GM10248 (cell line): ENCODE measurements around the gene UCN3.

Source experiments
- CTCF ChIA-PET: fragments of 300-600 bp; sonication (Branson Sonifier 250); formaldehyde crosslinking; extraction: SDS; loops from one replicate; lab custom pipeline; 2021; ENCODE audit warnings: antibody characterized with exemption; lab: Yijun Ruan, JAX
- POLR2A ChIA-PET: fragments of 350-650 bp; sonication (Branson Sonifier 250); formaldehyde crosslinking; extraction: SDS; loops from one replicate; lab custom pipeline; 2020; ENCODE audit warnings: antibody characterized with exemption; lab: Yijun Ruan, JAX
- DNase-seq: peaks from one replicate; pipeline ENCODE4 v3.0.0; 2012; ENCODE audit errors: extremely low spot score
- CTCF ChIP-seq: IDR thresholded peaks from 2 replicates; pipeline ENCODE4 v1.5.1; 2012; ENCODE audit warnings: mild to moderate bottlenecking, low read depth; ENCODE audit errors: extremely low read depth, missing control alignments, control extremely low read depth

UCN3 gene

DNA sequence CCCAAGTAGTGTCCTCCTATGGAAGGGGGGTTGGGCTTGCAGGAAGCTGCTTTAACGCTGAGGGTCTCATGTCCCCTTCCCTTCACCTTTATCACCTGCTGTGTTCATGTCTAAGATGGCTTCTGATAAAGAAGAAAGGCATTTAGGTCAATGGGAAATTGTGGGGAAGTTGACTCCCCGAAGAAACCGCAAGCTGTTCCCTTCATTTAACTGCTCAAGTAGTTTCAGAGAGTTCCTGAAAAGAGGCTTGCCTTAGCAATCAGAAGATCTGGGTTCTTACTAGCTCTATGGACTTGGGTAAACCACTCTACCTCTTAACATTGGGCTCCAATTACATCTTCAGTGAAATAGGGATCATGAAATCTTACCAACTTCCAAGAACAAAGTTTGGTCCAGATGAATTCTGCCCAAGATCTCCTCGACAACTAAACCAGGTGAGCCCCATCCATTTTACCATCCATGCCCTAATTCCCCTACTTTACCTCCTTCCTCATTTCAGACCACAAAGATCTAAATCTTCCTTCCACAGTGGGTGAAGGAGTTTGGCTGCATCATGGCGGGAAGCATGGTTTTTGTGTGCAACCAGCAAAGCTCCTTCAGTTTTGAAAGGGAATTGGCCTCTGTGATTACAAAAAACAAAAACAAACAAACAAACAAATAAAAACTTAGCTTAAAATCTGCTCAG is 30.4 kb upstream of the UCN3 start:
- ChIA-PET CTCF (interaction anchor here (1.9 kb wide), 1 partner anchor 9 kb away, joined by 9 read pairs; no protein-coding TSS in a partner anchor), POLR2A (no interaction called here)
- DNase-seq: no peak
- no peak for TF ChIP-seq CTCF

DNA sequence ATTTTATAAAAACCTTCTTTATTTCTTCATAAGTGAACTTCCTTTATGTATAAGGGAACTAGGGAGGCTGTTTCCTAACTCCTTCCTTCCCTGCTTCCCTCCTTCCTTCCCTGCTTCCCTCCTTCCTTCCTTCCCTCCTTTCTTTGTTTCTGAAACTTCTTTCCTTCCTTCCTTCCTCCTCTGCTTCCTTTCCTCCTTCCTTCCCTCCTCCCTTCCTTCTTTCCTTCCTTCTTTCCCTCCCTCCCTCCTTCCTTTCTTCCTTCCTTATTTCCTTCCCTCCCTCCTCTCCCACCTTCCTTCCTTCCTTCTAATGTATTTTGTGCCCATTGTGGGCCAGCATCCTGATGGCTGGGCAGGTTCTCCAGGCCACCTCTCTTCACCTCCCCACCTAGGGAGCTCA is 26.8 kb upstream of the UCN3 start:
- CTCF ChIA-PET: no interaction called here
- no peak for DNase-seq
- TF ChIP-seq CTCF: no peak
- POLR2A ChIA-PET: no interaction called here

DNA sequence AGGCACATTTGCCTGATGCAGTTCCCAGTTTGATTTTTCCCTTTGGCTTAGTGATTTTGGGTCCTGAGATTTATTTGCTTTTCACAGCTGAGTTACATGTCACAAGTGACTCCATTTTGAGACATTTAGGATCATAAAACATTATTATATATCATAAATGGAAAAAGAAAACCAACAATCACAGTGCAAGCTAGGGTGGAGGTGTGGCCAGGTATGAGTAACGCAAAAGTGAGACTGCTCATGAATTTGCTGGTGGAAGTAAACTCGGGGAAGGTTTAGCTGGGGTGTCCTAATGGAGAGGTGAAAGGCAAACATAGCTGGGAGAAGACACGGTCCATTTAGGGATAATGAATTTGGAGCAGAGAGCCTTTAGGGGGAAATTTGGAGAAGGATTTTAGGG is 21.7 kb upstream of the UCN3 start:
- POLR2A ChIA-PET: no interaction called here
- TF ChIP-seq CTCF: no peak
- DNase-seq: no peak
- CTCF ChIA-PET: interaction anchor here (1.3 to 1.4 kb wide), 2 partner anchors 9 to 495 kb away, joined by 3 to 9 read pairs; no protein-coding TSS in a partner anchor

- ChIA-PET POLR2A (no interaction called here), CTCF (interaction anchor here (1.3 to 1.4 kb wide), 2 partner anchors 10 to 495 kb away, joined by 3 to 9 read pairs; no protein-coding TSS in a partner anchor)
- no peak for TF ChIP-seq CTCF
- no peak for DNase-seq
Observed at GRCh38 chr10:5343561-5343960, 21.2 kb upstream of the UCN3 start.

DNA sequence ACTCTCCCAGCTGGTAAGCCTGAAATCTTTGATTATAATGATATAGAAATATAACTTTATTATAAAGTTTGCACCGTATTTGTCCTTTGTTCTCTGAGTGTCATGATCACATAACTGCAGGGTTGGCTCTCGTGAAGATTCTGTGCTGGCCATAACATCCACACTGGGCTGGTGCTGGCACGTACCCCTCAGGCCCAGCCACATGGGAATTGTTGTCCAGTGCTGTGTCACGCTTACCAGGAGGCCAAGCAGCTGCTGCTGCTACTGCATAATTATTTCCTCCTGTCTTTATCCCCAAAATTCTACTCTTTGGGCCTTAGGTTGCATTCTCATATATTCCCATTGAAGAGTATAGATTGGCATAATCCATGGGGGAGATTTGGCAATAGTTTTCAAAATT is 20.8 kb upstream of the UCN3 start:
- CTCF ChIA-PET: interaction anchor here (1.3 to 1.4 kb wide), 2 partner anchors 10 to 496 kb away, joined by 3 to 9 read pairs; no protein-coding TSS in a partner anchor
- POLR2A ChIA-PET: no interaction called here
- no peak for DNase-seq
- TF ChIP-seq CTCF: no peak

DNA sequence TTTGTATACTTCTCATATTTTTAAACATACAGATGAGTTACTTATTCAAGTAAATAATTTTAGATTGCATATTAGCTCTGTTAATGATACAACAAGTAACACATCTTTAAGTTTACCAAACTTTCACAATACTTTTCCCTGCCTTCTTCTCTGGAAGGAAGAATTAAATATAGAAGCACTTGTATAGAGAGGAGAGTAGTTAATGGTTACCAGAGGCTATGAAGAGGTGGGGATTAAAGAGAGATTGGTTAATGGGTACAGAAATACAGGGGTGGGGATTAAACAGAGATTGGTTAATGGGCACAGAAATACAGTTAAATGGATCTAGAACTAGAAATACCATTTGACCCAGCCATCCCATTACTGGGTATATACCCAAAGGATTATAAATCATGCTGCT is 20.0 kb upstream of the UCN3 start:
- TF ChIP-seq CTCF: no peak
- POLR2A ChIA-PET: no interaction called here
- CTCF ChIA-PET: no interaction called here
- no peak for DNase-seq
